HG03565 (cell line): Measurements from ENCODE around the gene MKX.

Experiments
- ATAC-seq: cut with Tn5 transposase; IDR thresholded peaks from one replicate; pipeline ENCODE4 v1.9.1; 2021; ENCODE audit warnings: mild to moderate bottlenecking, moderate library complexity; ENCODE audit not compliant: unreplicated experiment

The MKX gene

GRCh38 chr10:27745732-27746396 is at the start of gene MKX:
Gene MKX, minus strand, starts transcription at chr10:27745819. Its CDS starts 2,404 bp downstream, at chr10:27743415.
- no peak for ATAC-seq

- no peak for ATAC-seq
Measured at GRCh38 chr10:27794157-27794556, 48.5 kb upstream of the MKX start.

- ATAC-seq, result no peak
Measured at GRCh38 chr10:27792216-27792615, 46.6 kb upstream of the MKX start.

GRCh38 chr10:27784272-27784671 is 38.7 kb upstream of the MKX start:
- ATAC-seq, result no peak

GRCh38 chr10:27783660-27784059 is 38.0 kb upstream of the MKX start:
- no peak for ATAC-seq

- no peak for ATAC-seq
Measured at GRCh38 chr10:27779462-27780015, 33.9 kb upstream of the MKX start.

- ATAC-seq, result no peak
Measured at GRCh38 chr10:27774831-27775230, 29.2 kb upstream of the MKX start.

- ATAC-seq, result no peak
Measured at GRCh38 chr10:27771231-27771630, 25.6 kb upstream of the MKX start.

GRCh38 chr10:27770181-27770580 is 24.6 kb upstream of the MKX start:
- no peak for ATAC-seq

GRCh38 chr10:27760867-27761266 is 15.2 kb upstream of the MKX start:
- ATAC-seq, result no peak

- no peak for ATAC-seq
Measured at GRCh38 chr10:27759483-27760272, 14.1 kb upstream of the MKX start.

- no peak for ATAC-seq
Measured at GRCh38 chr10:27752673-27753237, 7.1 kb upstream of the MKX start.

GRCh38 chr10:27748601-27749000 is 3.0 kb upstream of the MKX start:
- ATAC-seq, result no peak

- ATAC-seq, result no peak
Measured at GRCh38 chr10:27747096-27747451, 1.5 kb upstream of the MKX start.

- ATAC-seq, result no peak
Measured at GRCh38 chr10:27746397-27747095, 927 bp upstream of the MKX start.

GRCh38 chr10:27744802-27745731 is 552 bp downstream of the MKX start:
- ATAC-seq, result no peak

- no peak for ATAC-seq
Measured at GRCh38 chr10:27743877-27744801, 1.5 kb downstream of the MKX start.

- ATAC-seq, result no peak
Measured at GRCh38 chr10:27743012-27743876, 2.4 kb downstream of the MKX start.
